Bronchus fibroblast of lung (primary cell): Measurements from ENCODE around the gene SLC37A4. TPM values are rescaled to one million over a fixed set of nuclear protein-coding genes. Genes with fewer than 3 reads are reported as not detected.

Experiments used
- total RNA-seq: library from RNA; depleted of rRNA; stranded (reverse); fragments of >200 nt; gene quantifications from 2 replicates; pipeline ENCODE4 v1.2.3, GENCODE V29; 2015

SLC37A4 gene
- total RNA-seq: 20.8 and 24.1 TPM in 2 replicates

DNA sequence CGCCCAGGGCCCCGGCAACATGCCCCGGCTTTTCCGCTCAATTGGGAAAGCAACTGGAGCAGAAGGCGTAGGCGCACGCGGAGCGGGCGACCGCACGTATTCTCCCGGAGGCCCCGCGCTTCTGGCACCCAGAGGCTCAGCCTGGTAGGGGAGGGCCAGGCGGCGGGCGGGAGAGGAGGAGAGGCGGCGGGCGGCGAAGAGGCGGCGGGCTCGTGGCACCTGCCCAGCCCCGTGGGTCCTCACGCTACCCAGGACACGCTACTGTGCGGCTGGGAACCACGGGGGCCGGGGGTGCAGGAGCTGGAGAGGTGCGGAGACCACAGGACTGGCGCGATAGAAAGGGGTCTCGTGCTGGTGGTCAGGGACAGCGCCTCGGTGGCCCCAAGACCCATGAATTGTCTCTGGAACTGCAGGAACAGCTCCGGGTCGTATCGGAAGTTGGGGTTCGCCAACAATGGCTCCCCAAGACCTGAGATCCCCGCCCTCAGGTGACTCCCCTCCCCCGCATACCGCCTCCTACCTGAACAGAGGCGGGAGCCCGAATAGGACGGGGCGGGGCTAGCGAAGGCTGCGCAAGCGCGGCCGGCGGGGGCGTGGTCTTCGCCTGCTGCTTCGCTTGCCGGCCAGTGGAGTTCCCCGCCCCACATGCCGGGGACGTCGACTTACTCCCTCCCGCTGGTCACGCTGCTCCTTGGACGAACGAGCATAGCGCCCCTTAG lies at the start of gene SLC37A4:
TSS of gene SLC37A4 (minus strand) at position 549 of the 719 bp plus-strand sequence.

DNA sequence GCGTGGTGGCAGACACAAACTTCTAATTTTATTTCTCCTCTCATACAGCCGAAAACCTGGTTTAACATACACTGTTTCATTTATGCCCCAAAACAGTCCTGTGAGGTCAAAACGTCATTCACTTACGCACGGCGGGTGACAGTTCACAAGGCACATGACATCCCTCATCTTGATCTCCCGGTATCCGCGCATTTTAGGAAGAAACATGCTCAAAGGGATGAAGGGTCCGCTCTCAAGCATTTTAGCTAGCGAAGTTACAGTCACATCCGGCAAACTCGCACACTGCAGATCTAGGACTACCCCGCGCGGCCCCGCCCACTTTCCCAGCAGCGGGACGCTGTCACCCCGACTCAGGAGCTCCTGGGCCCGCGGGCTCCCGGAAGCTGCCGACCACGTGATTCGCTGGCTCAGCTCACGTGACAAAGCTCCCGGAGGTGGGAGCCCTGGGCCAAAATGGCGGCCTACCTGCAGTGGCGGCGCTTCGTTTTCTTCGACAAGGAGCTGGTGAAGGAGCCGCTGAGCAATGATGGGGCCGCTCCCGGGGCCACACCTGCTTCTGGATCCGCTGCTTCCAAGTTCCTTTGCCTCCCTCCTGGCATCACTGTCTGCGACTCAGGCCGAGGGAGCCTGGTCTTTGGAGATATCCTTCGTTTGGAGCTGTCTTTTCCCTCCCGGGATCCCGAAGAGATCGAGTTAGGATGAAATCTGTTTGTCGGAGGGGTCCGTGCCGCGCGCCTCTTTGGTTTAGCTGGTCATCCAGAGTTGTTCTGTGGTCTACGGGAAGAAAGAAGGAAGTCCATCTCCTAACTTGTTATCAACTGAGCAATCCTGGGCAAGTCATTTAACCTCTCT lies 36.9 kb upstream of the SLC37A4 start, which contains the start of gene VPS11:
TSS of gene VPS11 (plus strand) at position 448 of the 852 bp plus-strand sequence. CDS start at position 454, 6 bp downstream.

DNA sequence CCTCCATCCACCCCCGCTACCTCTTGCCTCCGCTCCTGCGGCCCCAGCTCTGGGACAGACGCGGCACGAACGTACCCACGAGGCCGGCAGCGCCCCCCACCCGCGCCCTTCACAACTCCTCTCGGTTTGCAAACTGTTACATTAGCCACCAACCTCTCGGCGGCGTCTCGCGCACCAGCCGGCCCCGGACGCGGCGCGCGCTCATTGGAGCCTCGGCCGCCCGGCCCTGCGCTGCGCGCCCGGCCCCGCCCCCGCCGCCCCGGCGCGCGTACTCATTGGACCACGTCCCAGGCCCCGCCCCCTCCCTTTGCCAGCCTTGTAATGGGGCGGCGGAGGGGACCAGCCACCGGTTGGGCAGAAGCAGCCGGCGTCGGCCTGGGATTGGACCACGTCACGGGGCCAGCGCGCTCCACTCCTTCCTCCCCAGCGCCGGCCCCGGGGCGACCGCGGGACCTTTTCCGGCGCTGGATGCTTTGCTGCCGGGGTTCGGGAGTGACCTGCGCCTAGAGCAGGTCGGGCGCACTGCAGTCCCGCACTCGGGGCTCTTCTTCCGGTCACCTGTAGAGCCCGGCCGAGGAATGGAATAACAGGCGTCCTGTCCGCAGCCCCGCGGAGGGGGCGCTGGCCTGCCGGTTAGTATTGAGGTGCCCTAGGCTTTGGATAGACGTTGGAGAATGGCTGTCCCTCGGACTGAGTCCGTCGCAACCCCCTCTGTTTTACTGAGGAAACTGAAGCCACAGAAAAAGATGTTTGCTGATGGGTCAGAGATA lies 26.5 kb upstream of the SLC37A4 start, which contains the start of gene HYOU1:
TSS of gene HYOU1 (minus strand) at position 206 of the 770 bp plus-strand sequence. CDS start 1,045 bp downstream, outside the sequence.

DNA sequence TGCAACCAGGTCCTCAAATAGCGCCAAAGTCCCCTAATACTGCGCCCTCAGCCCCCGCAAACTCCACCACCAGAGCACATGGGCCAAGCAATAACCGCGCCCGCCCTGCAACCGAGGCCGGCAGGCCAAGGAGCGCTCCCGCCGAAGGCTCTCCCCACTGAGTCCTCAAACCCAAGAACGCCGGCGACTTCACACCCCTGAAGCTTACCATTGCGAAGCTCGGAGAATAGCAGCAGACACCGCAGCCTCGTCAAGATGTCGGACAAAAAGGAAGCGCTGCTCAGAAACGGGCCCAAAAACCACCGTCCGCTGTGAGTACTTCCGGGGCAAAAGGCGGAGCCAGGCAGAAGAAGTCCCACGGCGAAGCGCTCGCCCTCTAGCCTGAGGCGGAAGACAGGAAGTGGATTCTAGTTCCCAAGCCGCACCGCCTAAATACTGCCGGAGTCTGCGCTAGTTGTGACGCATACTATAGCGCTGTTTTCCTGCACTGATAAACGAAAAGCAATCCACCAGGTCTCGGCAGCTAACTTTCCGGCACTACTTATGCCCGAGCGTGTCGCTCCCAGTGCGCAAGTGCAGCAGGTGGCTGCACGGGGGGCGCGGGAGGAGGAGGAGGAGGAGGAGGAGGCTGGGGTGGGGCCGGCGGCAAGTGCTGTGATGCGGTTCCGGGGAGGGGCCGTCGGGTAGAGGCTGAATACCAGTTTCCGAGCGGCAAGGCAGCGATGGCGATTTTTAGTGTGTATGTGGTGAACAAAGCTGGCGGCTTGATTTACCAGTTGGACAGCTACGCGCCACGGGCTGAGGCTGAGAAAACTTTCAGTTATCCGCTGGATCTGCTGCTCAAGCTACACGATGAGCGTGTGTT lies 12.4 kb downstream of the SLC37A4 start, which contains the start of the genes RPS25 and TRAPPC4:
TSS of gene RPS25 (minus strand) at position 270 of the 865 bp plus-strand sequence. CDS start at position 211, 59 bp downstream.
TSS of gene TRAPPC4 (plus strand) at position 693 of the 865 bp plus-strand sequence. CDS start at position 723, 30 bp downstream.

DNA sequence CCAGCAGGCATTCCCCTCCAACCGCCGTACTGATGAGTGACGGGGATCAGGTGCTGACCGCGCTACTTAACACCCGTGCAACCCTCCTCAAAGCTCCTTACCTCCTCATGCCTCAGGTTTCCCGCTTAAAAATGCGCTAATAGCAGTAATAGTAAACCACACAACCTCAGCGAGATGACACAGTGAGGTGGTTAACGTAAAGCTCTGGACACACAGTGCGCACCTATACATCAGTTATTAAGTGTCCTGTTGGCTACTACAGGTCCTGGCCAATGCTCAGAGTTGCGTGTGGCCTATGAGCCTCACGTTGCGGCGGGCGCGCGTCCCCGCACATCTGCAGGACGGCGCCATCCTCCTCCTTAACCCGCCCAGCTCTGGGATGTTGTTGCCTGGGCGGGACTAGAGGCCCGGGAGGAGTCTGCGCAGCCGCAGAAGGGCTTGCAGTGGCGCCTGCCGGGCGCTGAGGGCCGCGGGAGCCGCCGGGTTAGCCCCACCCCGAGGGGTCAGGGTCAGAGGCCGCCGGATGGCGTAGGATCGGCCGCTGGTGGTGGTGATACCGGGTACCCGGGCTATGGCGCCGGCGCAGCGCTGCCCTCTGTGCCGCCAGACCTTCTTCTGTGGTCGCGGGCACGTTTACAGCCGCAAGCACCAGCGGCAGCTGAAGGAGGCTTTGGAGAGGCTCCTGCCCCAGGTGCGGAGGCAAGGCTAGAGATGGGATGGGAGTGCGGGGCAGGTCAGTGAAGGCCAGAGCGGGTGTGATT lies 32.9 kb downstream of the SLC37A4 start, which contains the start of gene CENATAC:
TSS of gene CENATAC (plus strand) at position 512 of the 761 bp plus-strand sequence. CDS start at position 572, 60 bp downstream.

Other genes with a start within 250 kb of the SLC37A4 start
- gene DDX6, start 239.7 kb downstream of the SLC37A4 start, total RNA-seq: 44.9 and 48.8 TPM in 2 replicates
- gene CXCR5, start 147.0 kb downstream of the SLC37A4 start, total RNA-seq: not detected in 2 replicates
- gene BCL9L, start 105.0 kb downstream of the SLC37A4 start, total RNA-seq: 21.0 and 21.4 TPM in 2 replicates
- gene UPK2, start 74.6 kb downstream of the SLC37A4 start, total RNA-seq: not detected in 2 replicates
- gene FOXR1, start 59.1 kb downstream of the SLC37A4 start, total RNA-seq: not detected in 2 replicates
- 7.1 and 7.9 TPM in 2 replicates for gene CENATAC, start 32.7 kb downstream of the SLC37A4 start, total RNA-seq
- 1,361 and 1,484 TPM in 2 replicates for gene RPS25, start 12.5 kb downstream of the SLC37A4 start, total RNA-seq
- 82.4 and 102 TPM in 2 replicates for gene TRAPPC4, start 12.1 kb downstream of the SLC37A4 start, total RNA-seq
- 70.6 and 75.7 TPM in 2 replicates for gene HYOU1, start 26.3 kb upstream of the SLC37A4 start, total RNA-seq
- gene VPS11, start 36.9 kb upstream of the SLC37A4 start, total RNA-seq: 24.2 and 26.5 TPM in 2 replicates
- 26.2 and 35.4 TPM in 2 replicates for gene HMBS, start 54.0 kb upstream of the SLC37A4 start, total RNA-seq
- gene DPAGT1, start 71.0 kb upstream of the SLC37A4 start, total RNA-seq: 34.1 and 40.0 TPM in 2 replicates
- 6.1 and 7.9 TPM in 2 replicates for gene C2CD2L, start 76.5 kb upstream of the SLC37A4 start, total RNA-seq
- 11.8 and 12.0 TPM in 2 replicates for gene HINFP, start 90.7 kb upstream of the SLC37A4 start, total RNA-seq
- gene ABCG4, start 118.2 kb upstream of the SLC37A4 start, total RNA-seq: 0.15 and 0.34 TPM in 2 replicates
- 13.5 and 15.1 TPM in 2 replicates for gene NLRX1, start 137.8 kb upstream of the SLC37A4 start, total RNA-seq
- gene NHERF4, start 154.6 kb upstream of the SLC37A4 start, total RNA-seq: not detected in 2 replicates
- 7.1 and 8.2 TPM in 2 replicates for gene CBL, start 175.5 kb upstream of the SLC37A4 start, total RNA-seq